WTC11 (cell line): ENCODE data around the gene HPN. TPM values are rescaled to one million over a fixed set of nuclear protein-coding genes. Genes with fewer than 3 reads are reported as not detected.

Source experiments
- ATAC-seq: fragments of 200-7000 bp; cut with Tn5 transposase; 2 replicates; pipeline ENCODE4 v1.10.0; 2021; ENCODE audit warnings: mild to moderate bottlenecking, moderate library complexity
- CTCF ChIA-PET: fragments of 300-600 bp; sonication (Branson Sonifier 250); formaldehyde crosslinking; loops from one replicate; lab custom pipeline; 2021; ENCODE audit warnings: antibody characterized with exemption; lab: Charles Lee
- POLR2A ChIA-PET: fragments of 350-600 bp; sonication (Branson Sonifier 250); formaldehyde crosslinking; loops from one replicate; lab custom pipeline; 2021; ENCODE audit warnings: antibody characterized with exemption; lab: Charles Lee
- DNase-seq: peaks from one replicate; pipeline ENCODE4 v3.0.0; 2021; ENCODE audit warnings: low spot score
- H3K27ac Mint-ChIP-seq: 2 replicates; pipeline ENCODE4 v1.8.0; 2021; ENCODE audit warnings: mixed read lengths
- H3K27me3 Mint-ChIP-seq: 2 replicates; pipeline ENCODE4 v1.8.0; 2021; ENCODE audit warnings: low read depth, mild to moderate bottlenecking, moderate library complexity, mixed read lengths
- H3K36me3 Mint-ChIP-seq: 2 replicates; pipeline ENCODE4 v1.8.0; 2021; ENCODE audit warnings: mixed read lengths
- H3K4me1 Mint-ChIP-seq: 2 replicates; pipeline ENCODE4 v1.8.0; 2022; ENCODE audit warnings: mixed read lengths
- H3K4me3 Mint-ChIP-seq: 2 replicates; pipeline ENCODE4 v1.8.0; 2021; ENCODE audit warnings: mild to moderate bottlenecking, moderate library complexity, mixed read lengths
- H3K9me3 Mint-ChIP-seq: 2 replicates; pipeline ENCODE4 v1.8.0; 2021; ENCODE audit warnings: mixed read lengths
- ATF1 ChIP-seq: sonication (generic); formaldehyde crosslinking; IDR thresholded peaks from 2 replicates; pipeline ENCODE4 v1.8.1; 2023; ENCODE audit warnings: mild to moderate bottlenecking, moderate library complexity, missing genetic modification reagents
- CDX4 ChIP-seq: fragments of 250-450 bp; sonication (Bioruptor Pico); IDR thresholded peaks from 2 replicates; pipeline ENCODE4 v1.9.0; 2021; ENCODE audit warnings: moderate library complexity, mild to moderate bottlenecking, inconsistent platforms, borderline replicate concordance
- FOXP1 ChIP-seq: sonication (generic); formaldehyde crosslinking; IDR thresholded peaks from 2 replicates; pipeline ENCODE4 v1.8.0; 2022; ENCODE audit warnings: missing genetic modification reagents, mild to moderate bottlenecking, moderate library complexity, borderline replicate concordance
- IRF1 ChIP-seq: sonication (generic); formaldehyde crosslinking; IDR thresholded peaks from 2 replicates; pipeline ENCODE4 v1.8.0; 2023; ENCODE audit warnings: missing genetic modification reagents
- KAT7 ChIP-seq: sonication (generic); formaldehyde crosslinking; IDR thresholded peaks from 2 replicates; pipeline ENCODE4 v1.8.1; 2023; ENCODE audit warnings: missing genetic modification reagents, mild to moderate bottlenecking, borderline replicate concordance
- MYBL2 ChIP-seq: sonication (generic); formaldehyde crosslinking; IDR thresholded peaks from 2 replicates; pipeline ENCODE4 v1.8.1; 2023; ENCODE audit warnings: mild to moderate bottlenecking, moderate library complexity, missing genetic modification reagents
- NR2C2 ChIP-seq: sonication (generic); formaldehyde crosslinking; IDR thresholded peaks from 2 replicates; pipeline ENCODE4 v1.8.0; 2022; ENCODE audit warnings: mild to moderate bottlenecking, missing genetic modification reagents
- PREB ChIP-seq: sonication (generic); formaldehyde crosslinking; IDR thresholded peaks from 2 replicates; pipeline ENCODE4 v1.8.1; 2022; ENCODE audit warnings: mild to moderate bottlenecking, missing genetic modification reagents, moderate library complexity, borderline replicate concordance
- RELA ChIP-seq: sonication (generic); formaldehyde crosslinking; IDR thresholded peaks from 2 replicates; pipeline ENCODE4 v1.8.1; 2022; ENCODE audit warnings: missing genetic modification reagents, mild to moderate bottlenecking, borderline replicate concordance
- RORB ChIP-seq: fragments of 250-450 bp; sonication (Bioruptor Pico); IDR thresholded peaks from 2 replicates; pipeline ENCODE4 v1.9.0; 2021; ENCODE audit warnings: mild to moderate bottlenecking
- TP53 ChIP-seq: sonication (generic); formaldehyde crosslinking; IDR thresholded peaks from 2 replicates; pipeline ENCODE4 v1.8.1; 2023; ENCODE audit warnings: mild to moderate bottlenecking, missing genetic modification reagents
- ZBTB21 ChIP-seq: sonication (generic); formaldehyde crosslinking; IDR thresholded peaks from 2 replicates; pipeline ENCODE4 v1.8.1; 2023; ENCODE audit warnings: mild to moderate bottlenecking, missing genetic modification reagents, borderline replicate concordance
- ZBTB43 ChIP-seq: sonication (generic); formaldehyde crosslinking; IDR thresholded peaks from 2 replicates; pipeline ENCODE4 v1.8.1; 2023; ENCODE audit warnings: mild to moderate bottlenecking, missing genetic modification reagents
- total RNA-seq: library from RNA; stranded (reverse); gene quantifications from 3 replicates; pipeline ENCODE4 v1.2.3, GENCODE V29; 2021
- TF ChIP-seq, protein P1 (sequence below): fragments of 200-600 bp; IDR thresholded peaks from 2 replicates; pipeline ENCODE4 v1.8.0; 2022; ENCODE audit warnings: antibody characterized with exemption
- TF ChIP-seq, protein P2 (sequence below): fragments of 250-450 bp; sonication (Bioruptor Pico); IDR thresholded peaks from 2 replicates; pipeline ENCODE4 v1.9.0; 2021; ENCODE audit warnings: mild to moderate bottlenecking
- TF ChIP-seq, protein P3 (sequence below): sonication (generic); formaldehyde crosslinking; IDR thresholded peaks from 2 replicates; pipeline ENCODE4 v1.8.1; 2022; ENCODE audit warnings: missing genetic modification reagents, borderline replicate concordance

The HPN gene
- total RNA-seq, 1 experiment from 2014 or later = 20.8 TPM

GRCh38 chr19:35073941-35074340 lies 32.4 kb downstream of the HPN start:
- TF ChIP-seq IRF1 (no peak), ZBTB21 (CRISPR knock-in tag) (no peak), PREB (CRISPR knock-in tag) (no peak), KAT7 (CRISPR knock-in tag) (no peak), ZBTB43 (CRISPR knock-in tag) (no peak), FOXP1 (CRISPR knock-in tag) (no peak), TP53 (CRISPR knock-in tag) (no peak), MYBL2 (CRISPR knock-in tag) (no peak), ATF1 (no peak)
- TF ChIP-seq, protein P1, sequence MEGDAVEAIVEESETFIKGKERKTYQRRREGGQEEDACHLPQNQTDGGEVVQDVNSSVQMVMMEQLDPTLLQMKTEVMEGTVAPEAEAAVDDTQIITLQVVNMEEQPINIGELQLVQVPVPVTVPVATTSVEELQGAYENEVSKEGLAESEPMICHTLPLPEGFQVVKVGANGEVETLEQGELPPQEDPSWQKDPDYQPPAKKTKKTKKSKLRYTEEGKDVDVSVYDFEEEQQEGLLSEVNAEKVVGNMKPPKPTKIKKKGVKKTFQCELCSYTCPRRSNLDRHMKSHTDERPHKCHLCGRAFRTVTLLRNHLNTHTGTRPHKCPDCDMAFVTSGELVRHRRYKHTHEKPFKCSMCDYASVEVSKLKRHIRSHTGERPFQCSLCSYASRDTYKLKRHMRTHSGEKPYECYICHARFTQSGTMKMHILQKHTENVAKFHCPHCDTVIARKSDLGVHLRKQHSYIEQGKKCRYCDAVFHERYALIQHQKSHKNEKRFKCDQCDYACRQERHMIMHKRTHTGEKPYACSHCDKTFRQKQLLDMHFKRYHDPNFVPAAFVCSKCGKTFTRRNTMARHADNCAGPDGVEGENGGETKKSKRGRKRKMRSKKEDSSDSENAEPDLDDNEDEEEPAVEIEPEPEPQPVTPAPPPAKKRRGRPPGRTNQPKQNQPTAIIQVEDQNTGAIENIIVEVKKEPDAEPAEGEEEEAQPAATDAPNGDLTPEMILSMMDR = no peak
- TF ChIP-seq, protein P2, sequence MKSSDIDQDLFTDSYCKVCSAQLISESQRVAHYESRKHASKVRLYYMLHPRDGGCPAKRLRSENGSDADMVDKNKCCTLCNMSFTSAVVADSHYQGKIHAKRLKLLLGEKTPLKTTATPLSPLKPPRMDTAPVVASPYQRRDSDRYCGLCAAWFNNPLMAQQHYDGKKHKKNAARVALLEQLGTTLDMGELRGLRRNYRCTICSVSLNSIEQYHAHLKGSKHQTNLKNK = no peak
- no peaks in the 10 kb centered on the region; the same call in 1 of the 2 replicates for H3K36me3 Mint-ChIP-seq
- DNase-seq (no peak), ATAC-seq (no peak)
- no peak overlapping the region for H3K27ac Mint-ChIP-seq
- ChIA-PET POLR2A (no interaction called here), CTCF (interaction anchor here (1.3 kb wide), 1 partner anchor 18 kb away, joined by 6 read pairs; no protein-coding TSS in a partner anchor)
- H3K4me1 Mint-ChIP-seq = peaks cover 14% of the 10 kb centered on the region
- peaks cover 8% of the 10 kb centered on the region for H3K27me3 Mint-ChIP-seq
- H3K4me3 Mint-ChIP-seq = no peak overlapping the region
- 0 out of 2 replicates have a peak, but pooled peaks cover 3% of the 10 kb centered on the region for H3K9me3 Mint-ChIP-seq

DNA sequence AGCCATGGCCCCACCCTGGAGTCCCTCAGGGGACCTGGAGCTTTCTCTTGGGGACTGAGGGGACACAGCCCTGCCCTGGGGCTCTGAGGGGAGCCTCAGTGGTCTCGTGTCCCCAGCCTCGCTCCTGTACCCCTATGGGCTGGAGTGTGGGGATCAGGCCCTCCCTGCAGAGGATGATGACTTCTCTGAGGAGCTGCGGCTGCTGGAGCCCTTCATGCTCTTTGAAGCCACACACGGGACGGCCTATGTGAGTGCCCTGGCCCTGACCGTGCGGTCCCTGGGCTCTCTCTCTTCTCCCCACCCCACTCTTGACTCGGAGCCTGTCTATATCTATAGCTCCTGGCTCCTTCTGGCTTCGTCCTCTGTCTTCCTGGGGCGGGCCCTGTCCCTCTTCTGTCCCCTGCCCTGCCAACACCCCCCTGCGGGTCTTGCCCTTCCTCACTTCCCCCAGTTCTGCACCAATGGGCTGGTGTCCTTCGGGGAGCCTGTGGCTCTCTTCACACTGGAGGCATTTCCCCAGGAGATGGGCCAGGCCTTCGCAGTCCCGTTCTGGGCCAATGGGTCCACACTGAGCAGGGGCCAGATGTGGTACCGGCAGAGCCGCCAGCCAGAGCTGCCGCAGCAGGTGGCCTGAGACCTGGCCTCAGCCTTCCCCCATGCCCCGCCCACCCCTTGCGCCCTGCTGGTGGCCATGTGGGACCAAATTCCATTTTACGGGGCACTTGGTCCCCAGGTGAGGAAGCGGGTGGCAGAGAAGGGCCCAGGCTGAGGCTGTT lies 33.1 kb downstream of the HPN start:
- no peak overlapping the region for H3K4me3 Mint-ChIP-seq
- ATAC-seq = peak; percentile 26; the same call in 1 of the 2 replicates
- 0 out of 2 replicates have a peak, but pooled peaks cover 3% of the 10 kb centered on the region for H3K9me3 Mint-ChIP-seq
- ChIA-PET POLR2A (no interaction called here), CTCF (interaction anchor here (1.3 kb wide), 1 partner anchor 19 kb away, joined by 6 read pairs; no protein-coding TSS in a partner anchor)
- no peaks in the 10 kb centered on the region; the same call in 1 of the 2 replicates for H3K36me3 Mint-ChIP-seq
- TF ChIP-seq RORB (CRISPR knock-in tag) (no peak), NR2C2 (no peak), PREB (CRISPR knock-in tag) (no peak), CDX4 (no peak), RELA (CRISPR knock-in tag) (no peak)
- TF ChIP-seq, protein P3, sequence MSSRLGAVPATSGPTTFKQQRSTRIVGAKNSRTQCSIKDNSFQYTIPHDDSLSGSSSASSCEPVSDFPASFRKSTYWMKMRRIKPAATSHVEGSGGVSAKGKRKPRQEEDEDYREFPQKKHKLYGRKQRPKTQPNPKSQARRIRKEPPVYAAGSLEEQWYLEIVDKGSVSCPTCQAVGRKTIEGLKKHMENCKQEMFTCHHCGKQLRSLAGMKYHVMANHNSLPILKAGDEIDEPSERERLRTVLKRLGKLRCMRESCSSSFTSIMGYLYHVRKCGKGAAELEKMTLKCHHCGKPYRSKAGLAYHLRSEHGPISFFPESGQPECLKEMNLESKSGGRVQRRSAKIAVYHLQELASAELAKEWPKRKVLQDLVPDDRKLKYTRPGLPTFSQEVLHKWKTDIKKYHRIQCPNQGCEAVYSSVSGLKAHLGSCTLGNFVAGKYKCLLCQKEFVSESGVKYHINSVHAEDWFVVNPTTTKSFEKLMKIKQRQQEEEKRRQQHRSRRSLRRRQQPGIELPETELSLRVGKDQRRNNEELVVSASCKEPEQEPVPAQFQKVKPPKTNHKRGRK = no peak
- TF ChIP-seq, protein P1 = no peak
- TF ChIP-seq, protein P2 = no peak
- H3K27me3 Mint-ChIP-seq = peaks cover 8% of the 10 kb centered on the region
- H3K4me1 Mint-ChIP-seq = peaks cover 7% of the 10 kb centered on the region
- H3K27ac Mint-ChIP-seq = no peak overlapping the region
- no peak for DNase-seq
